ENCODE measurements around the gene IPO7. TPM values are rescaled to one million over a fixed set of nuclear protein-coding genes. Genes with fewer than 3 reads are reported as not detected.
"Not testable (repeated sequence)": the region's sequence is repeated elsewhere in the genome, so short reads cannot be mapped to it uniquely, and the experiment has no call there.

IPO7 gene
- total RNA-seq, 4 donors from 2014 or later: 126 to 150 (median 136) TPM

DNA sequence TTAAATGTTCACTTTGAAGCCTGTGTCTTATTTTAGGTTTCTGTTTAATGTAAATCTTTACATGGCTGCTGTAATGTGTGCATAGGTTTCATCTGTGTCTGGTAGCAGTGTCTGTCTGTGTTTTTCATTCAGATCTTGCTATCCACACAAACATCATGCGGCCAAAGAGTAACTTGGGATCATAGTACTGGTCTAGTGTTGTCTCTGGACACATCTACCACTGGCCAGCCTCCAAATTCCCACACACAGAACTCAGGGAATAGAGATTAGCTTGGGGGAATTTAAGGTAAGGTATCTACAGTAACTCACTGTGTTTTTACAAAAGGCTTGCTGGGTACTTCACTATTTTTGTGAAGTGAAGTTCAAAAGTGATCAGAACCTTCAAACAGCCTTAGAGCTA, 44.3 kb downstream of the IPO7 start:
- Histone ChIP-seq H3K27me3 (no peaks in the 10 kb centered on the region), H3K9me3 (no peaks in the 10 kb centered on the region), H3K4me1 (no peaks in the 10 kb centered on the region), H3K4me3 (no peak overlapping the region), H3K27ac (no peak overlapping the region), H3K36me3 (peaks cover 8 to 100% of the 10 kb centered on the region in 2 donors)
- no peak for ATAC-seq
- WGBS, 2 donors (ENCODE audit: low coverage in 1 of 2): 77% methylated on average over 1 of the region's 1 CpG; no CpG with 5 or more reads in 1 of the 2 donors
- TF ChIP-seq EP300 (IDR thresholded peaks at IDR 0.05) (no peak), POLR2AphosphoS5 (IDR thresholded peaks at IDR 0.05) (no peak), POLR2A (IDR thresholded peaks at IDR 0.05) (no peak)
- TF ChIP-seq, protein P1, sequence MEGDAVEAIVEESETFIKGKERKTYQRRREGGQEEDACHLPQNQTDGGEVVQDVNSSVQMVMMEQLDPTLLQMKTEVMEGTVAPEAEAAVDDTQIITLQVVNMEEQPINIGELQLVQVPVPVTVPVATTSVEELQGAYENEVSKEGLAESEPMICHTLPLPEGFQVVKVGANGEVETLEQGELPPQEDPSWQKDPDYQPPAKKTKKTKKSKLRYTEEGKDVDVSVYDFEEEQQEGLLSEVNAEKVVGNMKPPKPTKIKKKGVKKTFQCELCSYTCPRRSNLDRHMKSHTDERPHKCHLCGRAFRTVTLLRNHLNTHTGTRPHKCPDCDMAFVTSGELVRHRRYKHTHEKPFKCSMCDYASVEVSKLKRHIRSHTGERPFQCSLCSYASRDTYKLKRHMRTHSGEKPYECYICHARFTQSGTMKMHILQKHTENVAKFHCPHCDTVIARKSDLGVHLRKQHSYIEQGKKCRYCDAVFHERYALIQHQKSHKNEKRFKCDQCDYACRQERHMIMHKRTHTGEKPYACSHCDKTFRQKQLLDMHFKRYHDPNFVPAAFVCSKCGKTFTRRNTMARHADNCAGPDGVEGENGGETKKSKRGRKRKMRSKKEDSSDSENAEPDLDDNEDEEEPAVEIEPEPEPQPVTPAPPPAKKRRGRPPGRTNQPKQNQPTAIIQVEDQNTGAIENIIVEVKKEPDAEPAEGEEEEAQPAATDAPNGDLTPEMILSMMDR (IDR thresholded peaks at IDR 0.05): no peak

GRCh38 chr11:9438611-9439010, 54.2 kb downstream of the IPO7 start:
- Histone ChIP-seq H3K36me3 (peaks cover 7 to 100% of the 10 kb centered on the region in 2 donors), H3K4me1 (no peaks in the 10 kb centered on the region), H3K27ac (no peak overlapping the region), H3K4me3 (no peak overlapping the region), H3K27me3 (no peaks in the 10 kb centered on the region), H3K9me3 (no peaks in the 10 kb centered on the region)
- TF ChIP-seq, protein P1 (IDR thresholded peaks at IDR 0.05): no peak
- TF ChIP-seq POLR2A (IDR thresholded peaks at IDR 0.05): no peak
- TF ChIP-seq POLR2AphosphoS5 (IDR thresholded peaks at IDR 0.05): no peak
- TF ChIP-seq EP300 (IDR thresholded peaks at IDR 0.05): no peak
- ATAC-seq: no peak
- WGBS, 2 donors (ENCODE audit: low coverage in 1 of 2): 65 to 78% methylated on average over 4 of the region's 4 CpGs

GRCh38 chr11:9446230-9446629, 61.8 kb downstream of the IPO7 start:
- Histone ChIP-seq H3K27me3 (no peaks in the 10 kb centered on the region), H3K36me3 (peaks cover 0 to 62% of the 10 kb centered on the region in 2 donors), H3K4me1 (no peaks in the 10 kb centered on the region), H3K27ac (no peak overlapping the region), H3K9me3 (peaks cover 0 to under 1% (median 0%) of the 10 kb centered on the region in 3 donors), H3K4me3 (no peak overlapping the region)
- ATAC-seq: no peak
- TF ChIP-seq POLR2AphosphoS5 (IDR thresholded peaks at IDR 0.05) (no peak), EP300 (IDR thresholded peaks at IDR 0.05) (no peak), POLR2A (IDR thresholded peaks at IDR 0.05) (no peak)
- TF ChIP-seq, protein P1 (IDR thresholded peaks at IDR 0.05): no peak
- 83 to 88% methylated on average over 3 to 4 of the region's 4 CpGs for WGBS, 2 donors (ENCODE audit: low coverage in 1 of 2)

GRCh38 chr11:9448576-9449352, 64.3 kb downstream of the IPO7 start:
- TF ChIP-seq POLR2AphosphoS5 (IDR thresholded peaks at IDR 0.05): no peak
- Histone ChIP-seq H3K27ac (no peak overlapping the region), H3K9me3 (peaks cover 0 to 10% (median 0%) of the 10 kb centered on the region in 3 donors), H3K27me3 (no peaks in the 10 kb centered on the region), H3K4me1 (no peaks in the 10 kb centered on the region), H3K4me3 (no peak overlapping the region), H3K36me3 (peaks cover 0 to 37% of the 10 kb centered on the region in 2 donors)
- 90% methylated on average over 5 of the region's 9 CpGs; no CpG with 5 or more reads in 1 of the 2 donors for WGBS, 2 donors (ENCODE audit: low coverage in 1 of 2)
- no peak for ATAC-seq

DNA sequence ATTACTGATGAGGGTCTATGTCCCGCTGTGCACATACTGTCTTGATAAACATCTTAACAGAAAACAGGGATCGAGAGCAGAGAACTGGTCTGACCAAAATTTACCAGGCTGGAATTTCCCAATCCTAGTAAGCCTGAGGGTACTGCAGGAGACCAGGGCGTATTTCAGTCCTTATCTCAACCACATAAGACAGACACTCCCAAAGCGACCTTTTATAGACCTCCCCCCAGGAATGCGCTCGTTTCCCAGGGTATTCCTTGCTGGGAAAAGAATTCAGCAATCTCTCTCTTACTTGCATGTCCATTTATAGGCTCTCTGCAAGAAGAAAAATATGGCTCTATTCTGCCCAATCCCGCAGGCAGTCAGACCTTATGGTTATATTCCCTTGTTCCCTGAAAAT, 67.6 kb downstream of the IPO7 start:
- not testable (repeated sequence) for H3K4me3 ChIP-seq, H3K4me1 ChIP-seq, ATAC-seq, H3K27me3 ChIP-seq, H3K27ac ChIP-seq
- whole genome bisulfite sequencing, 2 donors (ENCODE audit: low coverage in 1 of 2): 86 to 88% methylated on average over 3 to 7 of the region's 7 CpGs
- Histone ChIP-seq H3K36me3 (peaks cover 0 to 10% of the 10 kb centered on the region in 2 donors), H3K9me3 (peaks cover 0 to 10% (median 0%) of the 10 kb centered on the region in 3 donors)

- peaks cover 0 to 8% (median 0%) of the 10 kb centered on the region in 3 donors for H3K4me1 ChIP-seq
- H3K36me3 ChIP-seq: no peaks in the 10 kb centered on the region
- WGBS, 2 donors (ENCODE audit: low coverage in 1 of 2): 89 to 97% methylated on average over 4 to 5 of the region's 5 CpGs
- ATAC-seq: no peak
- no peak overlapping the region for H3K4me3 ChIP-seq
- H3K27ac ChIP-seq: no peak overlapping the region
- H3K27me3 ChIP-seq: no peaks in the 10 kb centered on the region
- H3K9me3 ChIP-seq: peaks cover 0 to 10% (median 0%) of the 10 kb centered on the region in 3 donors
- TF ChIP-seq EP300 (IDR thresholded peaks at IDR 0.05) (no peak), POLR2A (IDR thresholded peaks at IDR 0.05) (no peak), POLR2AphosphoS5 (IDR thresholded peaks at IDR 0.05) (no peak)
- TF ChIP-seq, protein P1 (IDR thresholded peaks at IDR 0.05): no peak
These were observed 71.3 kb downstream of the IPO7 start for GRCh38 chr11:9455722-9456121.
